Activated CD4-positive, alpha-beta memory T cell treated with anti-CD3 and anti-CD28 coated beads for 36 hours (primary cell): ENCODE data around the gene IFNA17. TPM values are rescaled to one million over a fixed set of nuclear protein-coding genes. Genes with fewer than 3 reads are reported as not detected.
A peak's percentile ranks its signal among the peaks of the same experiment; 100 is the strongest.
"Not testable (repeated sequence)": the region's sequence is repeated elsewhere in the genome, so short reads cannot be mapped to it uniquely, and the experiment has no call there.

ENCODE experiments used
- CTCF ChIA-PET: fragments of 350-600 bp; sonication (Branson Sonifier 250); formaldehyde crosslinking; loops from one replicate; lab custom pipeline; 2021; ENCODE audit warnings: antibody characterized with exemption, inconsistent platforms; lab: Charles Lee
- POLR2A ChIA-PET: fragments of 350-600 bp; sonication (Branson Sonifier 250); formaldehyde crosslinking; loops from one replicate; lab custom pipeline; 2021; ENCODE audit warnings: antibody characterized with exemption; lab: Charles Lee
- DNase-seq: peaks from one replicate; pipeline ENCODE4 v3.0.0-alpha.2; 2020
- H3K27ac Mint-ChIP-seq: one replicate; pipeline ENCODE4 v1.8.0; 2021; ENCODE audit warnings: mixed read lengths
- H3K27me3 Mint-ChIP-seq: one replicate; pipeline ENCODE4 v1.8.0; 2021; ENCODE audit warnings: mixed read lengths
- H3K36me3 Mint-ChIP-seq: one replicate; pipeline ENCODE4 v1.8.0; 2021; ENCODE audit warnings: mixed read lengths
- H3K4me1 Mint-ChIP-seq: one replicate; pipeline ENCODE4 v1.8.0; 2021; ENCODE audit warnings: low read depth, mixed read lengths
- H3K4me3 Mint-ChIP-seq: one replicate; pipeline ENCODE4 v1.8.0; 2021; ENCODE audit warnings: mild to moderate bottlenecking, mixed read lengths
- H3K9me3 Mint-ChIP-seq: one replicate; pipeline ENCODE4 v1.8.0; 2021; ENCODE audit warnings: mixed read lengths
- intact Hi-C: fragments of 100-400 bp; cut with micrococcal nuclease; formaldehyde crosslinking; loops from one replicate; pipeline ENCODE4 v1.15.1; 2023
- total RNA-seq, 2 experiments: library from RNA; stranded (reverse); gene quantifications; one replicate each; pipeline ENCODE4 v1.2.3, GENCODE V29; 2021

Gene IFNA17
- total RNA-seq, 2 experiments from 2014 or later, result not detected

DNA sequence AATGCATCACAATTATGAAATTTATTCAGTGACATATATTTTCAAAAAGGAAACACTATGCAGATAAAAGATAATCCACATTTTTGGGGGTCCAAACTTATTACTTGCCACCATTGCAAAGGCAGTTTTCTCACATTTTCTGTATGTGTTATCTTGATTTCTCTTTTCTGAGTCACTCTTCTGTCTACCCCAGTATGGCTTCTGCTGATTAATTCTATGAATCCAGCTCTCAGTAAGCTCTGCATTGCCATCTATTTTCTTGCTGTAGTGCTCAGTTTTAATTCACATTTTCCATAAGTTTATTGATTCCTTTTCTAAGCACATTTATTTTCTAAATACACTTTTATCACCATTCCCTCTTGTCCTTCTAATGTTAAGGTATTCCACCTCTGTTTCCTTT, 22.8 kb downstream of the IFNA17 start:
- Mint-ChIP-seq H3K27me3 (peaks cover 30% of the 10 kb centered on the region), H3K4me3 (no peak overlapping the region), H3K9me3 (peaks cover 6% of the 10 kb centered on the region), H3K4me1 (peaks cover 7% of the 10 kb centered on the region), H3K36me3 (no peaks in the 10 kb centered on the region), H3K27ac (no peak overlapping the region)
- no peak for DNase-seq
- POLR2A ChIA-PET, result no interaction called here
- CTCF ChIA-PET, result no interaction called here
- intact Hi-C loops, result no loop called here

DNA sequence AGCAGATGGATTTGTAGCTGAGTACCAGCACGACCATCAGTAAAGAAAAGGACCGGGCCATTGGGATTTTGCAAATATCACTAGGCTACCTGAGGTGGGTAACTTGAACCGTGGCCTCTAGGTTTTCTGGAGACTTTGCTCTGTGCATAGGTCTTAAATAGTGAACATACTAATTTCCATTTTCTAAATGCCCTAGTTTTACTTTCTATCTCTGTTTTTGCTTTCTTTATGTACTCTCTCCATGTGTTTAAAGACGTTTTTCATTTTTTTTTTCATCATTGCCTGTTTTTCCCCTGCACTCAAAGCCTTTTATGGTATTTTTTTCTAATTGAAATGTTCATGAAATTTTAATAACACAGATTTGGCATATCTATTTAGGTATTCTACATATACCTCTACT, 25.9 kb downstream of the IFNA17 start, which contains the start of gene IFNA7:
Gene IFNA7, minus strand, starts transcription at position 101 of the 400 bp plus-strand sequence. Its CDS starts 40 bp downstream, at position 61.
- H3K9me3 Mint-ChIP-seq, DNase-seq, intact Hi-C loops, POLR2A ChIA-PET, H3K4me3 Mint-ChIP-seq, H3K4me1 Mint-ChIP-seq, H3K27ac Mint-ChIP-seq, CTCF ChIA-PET, H3K36me3 Mint-ChIP-seq: not testable (repeated sequence)
- peaks cover 34% of the 10 kb centered on the region for H3K27me3 Mint-ChIP-seq

DNA sequence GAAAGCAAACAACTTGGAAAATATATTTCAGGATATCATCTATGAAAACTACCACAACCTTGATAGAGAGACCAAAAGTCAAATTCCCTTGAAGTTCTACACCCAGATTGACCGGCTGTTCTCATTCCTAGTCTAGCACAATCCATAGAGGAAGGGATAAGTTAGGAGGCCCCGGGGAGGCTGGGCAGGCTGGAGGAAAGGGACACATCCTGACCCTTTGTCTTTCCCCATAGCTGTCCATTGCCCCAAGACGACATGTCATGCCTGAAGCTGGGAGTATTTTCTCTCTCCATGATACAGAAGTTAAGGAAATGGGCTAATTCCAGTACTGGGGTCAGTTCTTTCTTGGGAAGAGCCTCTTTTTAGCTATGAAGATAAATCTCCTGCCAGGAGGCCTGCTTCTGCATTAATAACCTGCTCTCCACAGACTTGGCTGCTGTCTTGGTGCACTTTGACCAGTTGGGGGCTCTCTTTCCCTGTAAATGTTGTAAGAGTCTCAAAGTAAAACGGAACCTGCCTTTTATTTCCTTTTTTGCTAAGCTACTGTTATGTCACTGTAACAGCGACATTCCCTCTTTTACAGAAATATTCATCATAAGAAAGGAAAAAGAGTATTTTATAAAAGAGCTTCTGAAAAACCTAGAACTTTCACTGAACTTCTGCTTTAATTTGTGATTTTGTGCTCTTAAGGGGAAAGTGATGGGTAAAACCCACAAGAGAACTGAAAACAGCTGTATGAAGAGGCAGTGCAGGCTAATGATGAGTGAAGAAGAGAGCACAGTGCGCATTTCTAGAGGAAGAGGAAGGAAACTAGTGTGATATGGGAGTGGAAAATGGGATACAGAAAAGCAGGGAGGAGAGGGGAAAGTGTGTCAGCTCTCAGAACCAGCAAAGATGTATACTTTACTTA, 32.9 kb downstream of the IFNA17 start:
- peak; percentile 56 for DNase-seq
- H3K4me3 Mint-ChIP-seq, H3K4me1 Mint-ChIP-seq, POLR2A ChIA-PET, H3K27me3 Mint-ChIP-seq, H3K36me3 Mint-ChIP-seq, H3K27ac Mint-ChIP-seq, H3K9me3 Mint-ChIP-seq: not testable (repeated sequence)
- intact Hi-C loops, result loop anchor here (1.0 to 10.0 kb wide), 3 partner anchors 132 to 594 kb away; no protein-coding TSS in a partner anchor
- CTCF ChIA-PET, result interaction anchor here (0.6 to 2.9 kb wide), 25 partner anchors 9 to 596 kb away, joined by 3 to 15 read pairs (median 5); partner anchors contain the start of gene KLHL9

DNA sequence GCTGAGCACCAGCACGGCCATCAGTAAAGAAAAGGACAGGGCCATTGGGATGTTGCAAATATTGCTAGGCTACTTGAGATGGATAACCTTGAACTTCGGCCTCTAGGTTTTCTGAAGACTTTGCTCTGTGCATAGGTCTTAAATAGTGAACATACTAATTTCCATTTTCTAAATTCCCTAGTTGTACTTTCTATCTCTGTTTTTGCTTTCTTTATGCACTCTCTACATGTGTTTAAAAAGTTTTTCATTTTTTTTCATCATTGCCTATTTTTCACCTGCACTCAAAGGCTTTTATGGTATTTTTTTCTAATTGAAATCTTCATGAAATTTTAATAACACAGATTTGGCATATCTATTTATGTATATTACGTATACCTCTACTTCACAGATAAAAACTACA, 40.5 kb downstream of the IFNA17 start, which contains the start of gene IFNA4:
Gene IFNA4, minus strand, starts transcription at position 101 of the 400 bp plus-strand sequence. Its CDS starts 56 bp downstream, at position 45.
- DNase-seq, CTCF ChIA-PET, H3K4me1 Mint-ChIP-seq, H3K36me3 Mint-ChIP-seq, POLR2A ChIA-PET, H3K4me3 Mint-ChIP-seq, H3K9me3 Mint-ChIP-seq, H3K27me3 Mint-ChIP-seq, intact Hi-C loops, H3K27ac Mint-ChIP-seq: not testable (repeated sequence)

- peak; percentile 39 for DNase-seq
- H3K27ac Mint-ChIP-seq, H3K4me3 Mint-ChIP-seq, H3K9me3 Mint-ChIP-seq, intact Hi-C loops, H3K4me1 Mint-ChIP-seq, POLR2A ChIA-PET, H3K27me3 Mint-ChIP-seq, H3K36me3 Mint-ChIP-seq: not testable (repeated sequence)
- CTCF ChIA-PET, result interaction anchor here (0.6 to 2.6 kb wide), 23 partner anchors 9 to 721 kb away, joined by 3 to 15 read pairs (median 3); no protein-coding TSS in a partner anchor
Observed at GRCh38 chr9:21182810-21183736, 44.9 kb downstream of the IFNA17 start.

Other genes starting within 250 kb of the IFNA17 start
- gene HACD4, start 196.6 kb downstream of the IFNA17 start, total RNA-seq, result 1 to 10 TPM; 1.9 to 2.4 TPM
- gene IFNB1, start 150.3 kb downstream of the IFNA17 start, total RNA-seq, result 1 to 10 TPM in 1 of 2 experiments, under 1 TPM in 1; 0.26 to 1.7 TPM
- not detected for gene IFNW1, start 86.4 kb downstream of the IFNA17 start, total RNA-seq
- not detected for gene IFNA21, start 61.6 kb downstream of the IFNA17 start, total RNA-seq
- not detected for gene IFNA4, start 40.6 kb downstream of the IFNA17 start, total RNA-seq
- gene IFNA7, start 26.0 kb downstream of the IFNA17 start, total RNA-seq, result not detected
- gene IFNA10, start 21.1 kb downstream of the IFNA17 start, total RNA-seq, result not detected
- gene IFNA16, start 10.9 kb downstream of the IFNA17 start, total RNA-seq, result not detected
- gene IFNA14, start 11.8 kb upstream of the IFNA17 start, total RNA-seq, result not detected
- gene IFNA5, start 77.1 kb upstream of the IFNA17 start, total RNA-seq, result not detected
- 10 to 100 TPM; 15.9 to 16.0 TPM for gene KLHL9, start 107.2 kb upstream of the IFNA17 start, total RNA-seq
- gene IFNA6, start 122.7 kb upstream of the IFNA17 start, total RNA-seq, result not detected
- not detected for gene IFNA13, start 139.8 kb upstream of the IFNA17 start, total RNA-seq
- not detected for gene IFNA2, start 157.2 kb upstream of the IFNA17 start, total RNA-seq
- gene IFNA8, start 180.9 kb upstream of the IFNA17 start, total RNA-seq, result not detected
- gene IFNA1, start 212.2 kb upstream of the IFNA17 start, total RNA-seq, result not detected